OCI-LY3 (cell line): ENCODE results near the gene EGR4.

ENCODE experiments used
- H2AFZ ChIP-seq: fragments of 200-600, 300-600 bp; shearing (Covaris generic); 2 replicates; pipeline ENCODE4 v1.6.0; 2014; ENCODE audit warnings: antibody characterized with exemption, low read depth, low read length
- H3K27ac ChIP-seq: fragments of 200-600, 300-600 bp; sonication (generic); 2 replicates; pipeline ENCODE4 v1.5.1; 2014; ENCODE audit warnings: mild to moderate bottlenecking, low read length, moderate library complexity, mixed read lengths
- H3K27me3 ChIP-seq: fragments of 200-600, 300-600 bp; sonication (generic); 2 replicates; pipeline ENCODE4 v1.6.1; 2014; ENCODE audit warnings: low read depth, low read length, mixed read lengths
- H3K36me3 ChIP-seq: fragments of 200-600, 300-600 bp; sonication (generic); replicated peaks from 2 replicates; pipeline ENCODE3; 2014; ENCODE audit warnings: low read depth, low read length, mixed read lengths
- H3K4me1 ChIP-seq: fragments of 300-600, 200-600 bp; sonication (generic); 2 replicates; pipeline ENCODE4 v1.6.1; 2014; ENCODE audit warnings: low read length, mixed read lengths
- H3K4me2 ChIP-seq: fragments of 200-600, 300-600 bp; sonication (generic); 2 replicates; pipeline ENCODE4 v1.6.1; 2014; ENCODE audit warnings: low read length, mixed read lengths
- H3K4me3 ChIP-seq: fragments of 300-600, 200-600 bp; sonication (generic); 2 replicates; pipeline ENCODE4 v1.5.1; 2014; ENCODE audit warnings: antibody characterized with exemption, mild to moderate bottlenecking, low read length, moderate library complexity
- H3K79me2 ChIP-seq: fragments of 300-600, 200-600 bp; shearing (Covaris generic); 2 replicates; pipeline ENCODE4 v1.6.1; 2014; ENCODE audit warnings: mild to moderate bottlenecking, low read length, mixed read lengths
- H3K9ac ChIP-seq: fragments of 300-600, 200-600 bp; shearing (Covaris generic); 2 replicates; pipeline ENCODE4 v1.6.0; 2014; ENCODE audit warnings: mild to moderate bottlenecking, low read length, moderate library complexity
- H3K9me3 ChIP-seq: fragments of 200-600, 300-600 bp; shearing (Covaris generic); 2 replicates; pipeline ENCODE4 v1.6.1; 2014; ENCODE audit warnings: low read length, mixed read lengths; ENCODE audit not compliant: insufficient read depth
- H4K20me1 ChIP-seq: fragments of 200-600, 300-600 bp; sonication (generic); 2 replicates; pipeline ENCODE4 v1.6.1; 2016; ENCODE audit warnings: low read length, mixed read lengths; ENCODE audit not compliant: insufficient read depth
- CTCF ChIP-seq: fragments of 200-600, 300-600 bp; sonication (generic); IDR thresholded peaks from 2 replicates; pipeline ENCODE4 v1.5.1; 2014; ENCODE audit warnings: antibody characterized with exemption, low read length, low read depth
- EZH2phosphoT487 ChIP-seq: fragments of 200-600 bp; shearing (Covaris generic); IDR thresholded peaks from 2 replicates; pipeline ENCODE4 v1.6.1; 2018; ENCODE audit warnings: antibody characterized with exemption, mixed run types, low read depth

The EGR4 gene

GRCh38 chr2:73292906-73293533 lies 328 bp downstream of the EGR4 start:
- H3K4me3 ChIP-seq = peak overlapping the region; percentile 84
- peaks cover 40% of the 10 kb centered on the region for H3K27me3 ChIP-seq
- no peaks in the 10 kb centered on the region for H4K20me1 ChIP-seq
- no peaks in the 10 kb centered on the region for H3K4me1 ChIP-seq
- H2AFZ ChIP-seq = peak overlapping the region; percentile 71
- no peaks in the 10 kb centered on the region for H3K36me3 ChIP-seq
- TF ChIP-seq CTCF (no peak), EZH2phosphoT487 (no peak)
- no peak overlapping the region for H3K27ac ChIP-seq
- H3K4me2 ChIP-seq = peak overlapping the region; percentile 75
- H3K79me2 ChIP-seq = no peaks in the 10 kb centered on the region
- no peaks in the 10 kb centered on the region for H3K9me3 ChIP-seq
- H3K9ac ChIP-seq = peak overlapping the region; percentile 39

- Histone ChIP-seq H3K4me1 (no peaks in the 10 kb centered on the region), H3K36me3 (no peaks in the 10 kb centered on the region), H3K4me2 (peak overlapping the region; percentile 75), H2AFZ (0 out of 2 replicates have a peak overlapping the region, but pooled peaks have one; percentile 71), H3K4me3 (peak overlapping the region; percentile 84), H3K9ac (no peak overlapping the region), H3K9me3 (no peaks in the 10 kb centered on the region), H3K27ac (no peak overlapping the region), H3K27me3 (peaks cover 37% of the 10 kb centered on the region), H4K20me1 (no peaks in the 10 kb centered on the region), H3K79me2 (no peaks in the 10 kb centered on the region)
- TF ChIP-seq CTCF (no peak), EZH2phosphoT487 (no peak)
Measured at GRCh38 chr2:73292316-73292905, 937 bp downstream of the EGR4 start.

- no peaks in the 10 kb centered on the region for H3K79me2 ChIP-seq
- no peaks in the 10 kb centered on the region for H4K20me1 ChIP-seq
- no peak overlapping the region for H2AFZ ChIP-seq
- H3K27ac ChIP-seq = no peak overlapping the region
- no peaks in the 10 kb centered on the region for H3K9me3 ChIP-seq
- peaks cover 3% of the 10 kb centered on the region; the same call in 1 of the 2 replicates for H3K4me1 ChIP-seq
- H3K4me2 ChIP-seq = no peak overlapping the region
- H3K36me3 ChIP-seq = no peaks in the 10 kb centered on the region
- no peak overlapping the region for H3K9ac ChIP-seq
- H3K27me3 ChIP-seq = peaks cover 29% of the 10 kb centered on the region
- TF ChIP-seq EZH2phosphoT487 (no peak), CTCF (no peak; the same call in 1 of the 2 replicates)
- no peak overlapping the region for H3K4me3 ChIP-seq
Measured at GRCh38 chr2:73291461-73292315, 1.7 kb downstream of the EGR4 start.

GRCh38 chr2:73291093-73291460 lies 2.3 kb downstream of the EGR4 start:
- Histone ChIP-seq H3K4me2 (no peak overlapping the region), H3K27me3 (peaks cover 24% of the 10 kb centered on the region)

More at GRCh38 chr2:73291093-73291460, 2.3 kb downstream of the EGR4 start:
- Histone ChIP-seq H3K4me3 (no peak overlapping the region), H4K20me1 (no peaks in the 10 kb centered on the region), H2AFZ (no peak overlapping the region), H3K9me3 (no peaks in the 10 kb centered on the region), H3K9ac (no peak overlapping the region), H3K79me2 (no peaks in the 10 kb centered on the region), H3K4me1 (peaks cover 9% of the 10 kb centered on the region), H3K27ac (no peak overlapping the region), H3K36me3 (no peaks in the 10 kb centered on the region)
- TF ChIP-seq EZH2phosphoT487 (no peak), CTCF (no peak)
